Measurements from ENCODE around the gene SAE1.

The SAE1 gene

DNA sequence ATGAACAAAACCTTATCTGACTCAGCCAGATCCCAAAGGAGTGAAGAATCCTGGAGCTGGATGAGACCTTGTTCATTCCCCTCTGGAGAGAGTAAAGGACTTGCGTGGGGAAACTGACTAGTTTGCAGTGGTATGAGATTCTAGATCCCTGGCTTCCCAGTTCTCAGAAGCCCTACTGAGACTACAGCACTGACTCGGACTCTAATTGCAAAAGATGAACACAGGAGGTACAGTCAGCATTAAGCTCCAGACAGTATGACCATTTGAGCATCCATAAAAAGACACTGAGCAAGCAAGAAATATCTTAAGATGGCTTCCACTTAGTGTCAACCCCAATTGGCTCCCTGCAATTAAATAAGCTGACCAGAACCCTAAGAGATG, 23.8 kb upstream of the SAE1 start:
- no peak for DNase-seq (ENCODE audit: low read depth)

DNA sequence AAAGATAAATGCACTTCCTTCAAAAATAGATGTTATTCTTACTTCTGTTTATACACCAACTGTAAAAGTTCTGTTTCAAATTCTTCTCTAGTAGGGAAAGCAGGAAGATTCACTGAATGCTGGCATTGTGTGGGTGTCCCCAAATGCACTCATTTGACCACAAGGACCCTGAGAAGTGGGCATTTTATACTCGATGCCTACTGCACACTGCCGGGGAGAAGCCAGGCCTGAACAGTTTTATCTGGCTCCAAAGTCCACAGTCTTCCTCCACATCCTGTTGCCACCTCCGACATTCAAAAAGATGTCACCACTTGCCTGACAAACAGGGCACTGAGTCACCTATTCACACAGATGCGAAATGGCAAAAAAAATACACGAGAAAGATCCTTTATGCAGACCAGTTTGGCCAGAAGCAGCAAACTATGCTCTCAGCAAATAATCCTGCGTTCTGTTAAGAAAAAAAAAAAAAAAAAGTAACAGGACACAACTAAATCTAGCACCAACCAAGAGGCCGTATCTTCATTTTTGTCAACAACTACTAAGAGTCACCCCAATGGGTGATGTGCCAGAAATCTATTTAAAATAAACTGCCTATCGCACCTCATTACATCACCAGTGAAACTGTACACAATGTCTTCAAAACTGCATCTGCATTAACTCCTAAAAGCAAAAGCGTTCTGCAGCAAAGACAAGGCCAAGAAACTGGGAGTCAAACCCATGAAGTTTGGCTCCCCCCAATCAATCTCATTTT, 23.3 kb upstream of the SAE1 start:
- no peak for DNase-seq (ENCODE audit: low read depth)

- DNase-seq (ENCODE audit: low read depth): no peak
Observed at GRCh38 chr19:47107953-47108746, 22.5 kb upstream of the SAE1 start.

GRCh38 chr19:47109177-47109540, 21.5 kb upstream of the SAE1 start:
- no peak for DNase-seq (ENCODE audit: low read depth)

DNA sequence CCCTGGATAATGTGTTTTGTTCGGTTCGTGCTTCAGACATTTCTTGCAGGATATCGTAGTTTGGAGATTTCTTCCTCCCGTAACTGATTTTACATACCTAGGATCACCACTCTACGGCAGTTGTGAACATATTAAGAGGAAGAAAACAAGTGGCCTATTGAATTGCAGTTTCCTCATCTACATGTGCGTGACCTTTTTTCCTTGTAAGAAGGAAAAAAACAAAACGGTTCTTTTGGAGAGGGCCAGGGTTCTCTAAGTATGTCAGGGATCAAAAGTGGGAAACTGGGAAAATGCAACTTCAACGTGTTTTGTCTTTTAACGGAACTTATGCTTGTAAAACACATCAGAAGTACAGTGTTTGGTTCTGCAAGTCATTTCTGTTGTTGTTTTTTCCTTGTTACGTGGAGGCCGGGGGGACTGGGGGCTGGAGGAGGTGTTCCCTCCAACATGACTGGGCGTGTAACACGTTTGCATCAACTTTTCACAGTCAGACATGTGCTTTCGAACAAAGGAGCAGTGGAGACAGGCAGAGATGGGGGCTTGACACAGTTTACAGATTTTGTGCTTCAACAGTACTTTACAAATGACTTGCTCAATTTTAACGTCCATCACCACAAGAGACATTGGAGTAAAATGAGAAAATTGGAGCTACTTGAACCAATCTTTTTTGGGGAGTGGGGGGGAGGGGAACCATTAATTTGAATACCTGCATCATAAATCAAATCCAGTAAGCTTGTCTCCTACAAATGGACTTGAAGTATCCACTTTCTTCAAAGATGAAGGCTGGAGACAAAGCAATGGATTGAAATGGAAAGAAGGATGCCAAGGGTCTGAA, 20.9 kb upstream of the SAE1 start:
- peak; percentile 72 for DNase-seq (ENCODE audit: low read depth)

DNA sequence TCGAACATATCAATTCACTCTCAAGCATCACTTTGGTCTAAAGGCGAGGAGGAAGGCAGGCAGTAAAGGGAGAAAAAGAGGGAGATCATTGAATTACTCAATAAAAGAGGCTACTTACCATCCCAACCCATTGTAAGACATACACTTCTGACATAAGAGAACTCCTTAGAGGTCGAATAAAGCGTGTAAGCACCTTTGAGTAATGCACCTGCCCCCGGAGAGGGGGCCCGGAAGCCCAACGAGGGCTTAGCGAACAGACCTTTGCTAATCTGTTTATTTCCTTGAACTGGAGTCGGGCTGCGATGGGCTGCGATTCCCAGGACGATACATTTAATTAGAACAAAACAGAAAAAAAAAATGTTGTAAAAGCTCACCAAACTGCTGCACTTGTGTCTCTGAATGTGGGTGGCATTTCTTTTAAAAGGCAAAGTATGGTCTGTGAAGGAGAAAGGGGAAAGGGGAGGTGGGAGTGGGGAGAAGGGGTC, 20.1 kb upstream of the SAE1 start:
- DNase-seq (ENCODE audit: low read depth): no peak

GRCh38 chr19:47111006-47111621, 19.5 kb upstream of the SAE1 start:
- DNase-seq (ENCODE audit: low read depth): no peak

DNA sequence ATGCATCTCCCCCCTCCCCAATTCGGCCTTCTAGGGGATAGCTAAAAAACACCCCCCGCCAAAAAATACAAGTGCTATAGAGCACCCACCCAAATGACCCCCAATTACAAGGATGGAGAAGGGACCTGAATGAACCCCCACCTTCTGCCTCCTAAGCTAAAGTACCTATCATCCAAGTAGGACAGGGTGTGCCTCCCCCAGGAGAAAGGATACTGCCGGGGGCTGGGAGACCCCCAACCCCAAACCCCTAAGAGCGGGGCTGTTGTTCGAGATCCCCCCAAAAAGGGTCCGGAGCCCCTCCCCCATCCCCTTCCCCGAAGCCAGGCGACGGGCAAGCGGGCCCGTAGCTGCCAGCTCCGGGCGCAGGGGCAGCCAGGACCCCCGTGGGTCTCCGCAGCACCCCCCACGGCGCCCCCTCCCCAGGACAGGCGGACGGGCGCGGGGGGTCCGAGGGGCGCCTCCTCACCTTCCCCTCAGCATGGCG, 18.9 kb upstream of the SAE1 start:
- no peak for DNase-seq (ENCODE audit: low read depth)

- peak; percentile 89 for DNase-seq (ENCODE audit: low read depth)
Observed at GRCh38 chr19:47112166-47112996, 18.3 kb upstream of the SAE1 start.

DNA sequence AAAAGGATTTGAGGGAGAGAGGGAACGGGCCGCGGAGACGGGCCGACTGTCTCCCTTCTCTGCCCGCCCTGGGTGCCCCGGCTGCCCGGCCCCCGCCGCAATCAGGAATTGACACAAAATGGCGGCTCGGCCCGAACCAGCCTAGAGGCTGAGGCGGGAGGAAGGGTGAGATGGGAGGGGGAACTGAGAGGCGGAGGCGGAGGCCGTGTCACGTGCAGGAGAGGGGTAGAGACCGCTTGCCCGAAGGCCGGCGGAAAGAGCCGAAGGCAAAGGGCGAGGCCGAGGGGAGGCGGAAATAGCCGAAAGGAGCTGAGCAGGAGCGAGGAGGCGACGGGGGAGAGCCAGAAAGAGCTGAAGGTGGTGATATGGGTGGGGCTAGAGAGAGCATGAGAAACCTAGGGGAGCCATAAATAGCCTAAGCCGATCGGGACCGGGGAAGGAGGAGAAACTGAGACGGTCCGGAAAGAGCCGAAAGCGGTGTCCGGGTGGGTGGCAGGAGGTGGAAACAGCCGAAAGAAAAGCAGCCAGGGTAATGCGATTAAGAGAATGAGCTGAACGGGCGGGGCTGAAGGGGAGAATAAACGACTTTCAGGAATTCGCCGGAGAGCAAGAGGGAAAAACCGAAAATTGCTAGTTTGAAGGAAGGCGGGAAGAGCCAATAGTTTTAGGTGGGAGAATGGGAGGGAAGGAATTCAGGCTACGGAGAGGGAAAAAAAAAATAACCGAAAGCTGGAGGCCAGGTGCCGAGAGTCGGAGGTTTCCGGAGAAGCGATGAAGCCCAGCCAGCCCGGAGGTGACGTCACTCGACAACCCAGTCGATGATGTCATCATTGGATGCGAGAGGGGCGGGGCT, 17.4 kb upstream of the SAE1 start, which contains the start of gene ZC3H4:
ZC3H4 (minus strand) TSS at position 780 of the 853 bp plus-strand sequence. CDS start 1,192 bp downstream, outside the sequence.
- DNase-seq (ENCODE audit: low read depth): peak; percentile 99

DNA sequence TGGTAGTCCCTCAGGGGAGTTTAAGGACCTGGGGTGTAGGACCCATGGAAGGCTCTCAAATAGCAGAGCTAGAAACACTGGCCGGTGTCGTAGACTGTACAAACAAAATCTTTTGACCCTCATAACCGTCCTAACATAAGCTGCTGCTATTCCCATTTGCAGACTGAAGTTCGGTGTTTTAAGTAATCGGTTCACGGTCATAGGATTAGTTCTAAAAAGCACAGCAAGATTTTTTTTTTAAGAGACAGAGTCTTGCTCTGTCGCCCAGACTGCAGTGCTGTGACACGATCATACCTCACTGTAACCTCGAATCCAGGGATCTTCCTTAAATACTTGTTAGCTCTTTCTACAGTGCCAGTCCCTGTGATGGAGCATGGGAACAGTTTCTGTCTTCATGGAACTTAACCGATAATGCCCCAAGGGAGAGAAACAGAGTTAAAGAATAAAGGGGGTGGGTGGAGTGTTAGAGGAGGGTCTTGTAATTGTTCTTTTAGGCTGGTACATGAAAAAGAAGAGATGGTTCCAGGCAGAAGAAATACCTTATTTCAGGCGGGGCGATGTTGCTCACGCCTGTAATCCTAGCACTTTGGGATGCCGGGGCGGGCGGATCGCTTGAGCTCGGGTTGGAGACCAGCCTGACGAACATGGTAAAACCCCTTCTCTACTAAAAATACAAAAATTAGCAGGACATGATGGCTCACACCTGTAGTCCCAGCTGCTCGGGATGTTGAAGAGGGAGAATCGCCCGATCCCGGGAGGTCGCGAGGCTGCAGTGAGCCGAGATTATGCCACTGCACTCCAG, 16.6 kb upstream of the SAE1 start:
- DNase-seq (ENCODE audit: low read depth): no peak

GRCh38 chr19:47120470-47121067, 10.1 kb upstream of the SAE1 start:
- no peak for DNase-seq (ENCODE audit: low read depth)

DNA sequence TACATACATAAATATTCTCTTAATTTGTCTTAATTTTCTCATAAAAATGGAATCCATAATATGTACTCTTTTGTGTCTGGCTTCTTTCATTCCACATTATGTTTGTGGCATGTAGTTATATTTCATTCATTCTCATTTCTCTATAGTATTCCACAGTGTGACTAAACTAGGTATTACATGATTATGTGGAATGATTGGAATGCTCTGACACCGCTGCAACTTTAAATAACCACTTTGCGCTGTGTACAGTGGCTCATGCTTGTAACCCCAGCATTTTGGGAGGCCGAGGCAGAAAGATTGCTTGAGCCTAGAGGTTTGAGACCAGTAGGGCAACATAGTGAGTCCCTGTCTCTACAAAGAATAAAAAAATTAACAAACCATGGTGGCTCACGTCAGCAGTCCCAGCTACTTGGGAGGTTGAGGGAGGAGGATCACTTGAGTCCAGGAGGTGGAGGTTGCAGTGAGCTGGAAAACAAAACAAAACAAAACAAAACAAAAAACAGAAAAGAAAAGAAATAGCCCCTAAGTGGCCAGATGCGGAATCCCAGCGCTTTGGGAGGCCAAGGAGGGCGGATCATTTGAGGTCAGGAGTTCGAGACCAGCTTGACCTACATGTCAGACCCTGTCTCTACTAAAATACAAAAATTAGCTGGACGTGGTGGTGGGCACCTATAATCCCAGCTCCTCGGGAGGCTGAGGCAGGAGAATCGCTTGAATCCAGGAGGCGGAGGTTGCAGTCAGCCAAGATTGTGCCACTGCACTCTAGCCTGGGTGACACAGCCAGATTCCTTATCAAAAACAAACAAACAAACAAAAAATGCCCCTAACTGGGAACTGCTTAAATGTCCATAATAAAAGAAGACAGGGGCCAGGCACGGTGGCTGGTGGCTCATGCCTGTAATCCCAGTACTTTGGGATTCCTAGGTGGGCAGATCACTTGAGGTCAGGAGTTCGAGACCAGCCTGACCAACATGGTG, 8.0 kb upstream of the SAE1 start:
- DNase-seq (ENCODE audit: low read depth): no peak

- DNase-seq (ENCODE audit: low read depth): no peak
Observed at GRCh38 chr19:47123406-47123805, 7.2 kb upstream of the SAE1 start.

- DNase-seq (ENCODE audit: low read depth): peak; percentile 66
Observed at GRCh38 chr19:47124937-47125668, 5.5 kb upstream of the SAE1 start.

DNA sequence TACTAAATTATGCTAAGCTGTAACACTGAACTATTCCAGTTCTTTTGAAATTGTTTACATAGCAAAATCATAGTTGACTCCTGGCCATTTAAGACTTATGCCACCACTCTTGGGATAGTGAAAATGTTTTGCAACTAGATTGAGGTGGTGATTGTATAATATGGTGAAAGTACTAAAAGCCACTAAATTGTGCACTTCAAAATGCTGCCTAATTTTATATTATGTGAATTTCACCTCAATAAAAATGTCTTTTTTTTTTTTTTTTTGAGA, 5.0 kb upstream of the SAE1 start:
- DNase-seq (ENCODE audit: low read depth): no peak

DNA sequence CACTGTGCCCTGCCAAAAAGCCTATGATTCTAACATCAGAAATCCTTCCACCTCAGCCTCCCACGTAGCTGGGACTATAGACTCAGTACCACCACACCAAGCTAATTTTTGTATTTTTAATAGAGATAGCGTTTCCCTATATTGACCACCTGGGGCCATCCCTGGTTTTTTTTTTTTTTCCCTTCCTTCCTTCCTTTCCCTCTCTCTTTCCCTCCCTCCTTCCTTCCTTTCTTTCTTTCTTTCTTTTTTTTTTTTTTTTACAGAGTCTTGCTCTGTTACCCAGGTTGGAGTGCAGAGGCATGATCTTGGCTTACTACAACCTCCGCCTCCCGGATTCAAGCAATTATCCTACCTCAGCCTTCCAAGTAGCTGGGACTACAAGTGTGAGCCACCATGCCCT, 1.1 kb upstream of the SAE1 start:
- DNase-seq (ENCODE audit: low read depth): no peak
